NOMO-1 (cell line): ENCODE results near the gene AHNAK.
"Not testable (repeated sequence)": the region's sequence is repeated elsewhere in the genome, so short reads cannot be mapped to it uniquely, and the experiment has no call there.

Experiments used
- DNase-seq, 2 experiments: peaks; one replicate each; lab custom pipeline; 2025; ENCODE audit not compliant: unreplicated experiment in 2 of 2; lab: John Stamatoyannopoulos, UW

AHNAK gene

GRCh38 chr11:62573592-62574362, 27.2 kb upstream of the AHNAK start, which contains the start of gene EEF1G:
EEF1G (minus strand) TSS chr11:62573891; CDS start chr11:62573842, 49 bp downstream.
- DNase-seq = peak; percentile 100

GRCh38 chr11:62573006-62573591, 26.5 kb upstream of the AHNAK start:
- peak in 1 of 2 experiments; percentile 27 for DNase-seq

GRCh38 chr11:62572431-62572830, 25.8 kb upstream of the AHNAK start:
- DNase-seq = no peak

GRCh38 chr11:62571493-62571892, 24.9 kb upstream of the AHNAK start:
- not testable (repeated sequence) for DNase-seq

GRCh38 chr11:62570903-62571302, 24.3 kb upstream of the AHNAK start:
- not testable (repeated sequence) for DNase-seq

GRCh38 chr11:62569611-62570010, 23.0 kb upstream of the AHNAK start:
- no peak for DNase-seq

- DNase-seq = no peak
Observed at GRCh38 chr11:62567018-62567633, 20.5 kb upstream of the AHNAK start.

GRCh38 chr11:62566247-62566646, 19.6 kb upstream of the AHNAK start:
- DNase-seq = no peak

GRCh38 chr11:62565100-62565802, 18.6 kb upstream of the AHNAK start:
- DNase-seq = no peak

- DNase-seq = not testable (repeated sequence)
Observed at GRCh38 chr11:62561677-62562230, 15.1 kb upstream of the AHNAK start.

GRCh38 chr11:62560566-62561103, 14.0 kb upstream of the AHNAK start:
- DNase-seq = peak; percentile 87 to 90

- not testable (repeated sequence) for DNase-seq
Observed at GRCh38 chr11:62559626-62560025, 13.0 kb upstream of the AHNAK start.

- no peak for DNase-seq
Observed at GRCh38 chr11:62559204-62559603, 12.6 kb upstream of the AHNAK start.

- DNase-seq = no peak
Observed at GRCh38 chr11:62558669-62559068, 12.1 kb upstream of the AHNAK start.

- DNase-seq = peak; percentile 42 to 49
Observed at GRCh38 chr11:62556875-62557631, 10.4 kb upstream of the AHNAK start.

GRCh38 chr11:62556108-62556874, 9.7 kb upstream of the AHNAK start:
- DNase-seq = peak; percentile 96

GRCh38 chr11:62555464-62556107, 9.0 kb upstream of the AHNAK start:
- DNase-seq = peak; percentile 91 to 95

GRCh38 chr11:62554387-62555167, 8.0 kb upstream of the AHNAK start:
- no peak for DNase-seq
